Measurements from ENCODE around the gene MMS19.

Gene MMS19

GRCh38 chr10:97498076-97498840, at the start of gene MMS19:
TSS of gene MMS19 (minus strand) at chr10:97498422. CDS start at chr10:97498384, 38 bp downstream.
- Mint-ChIP-seq H3K4me3 (peak within 1 kb of the TSS; percentile 97), H3K9me3 (no peaks in the 10 kb centered on the region), H3K27ac (peak within 1 kb of the TSS; percentile 88), H3K4me1 (peaks cover 14% of the 10 kb centered on the region), H3K36me3 (no peaks in the 10 kb centered on the region), H3K27me3 (peaks cover 10% of the 10 kb centered on the region)
- DNase-seq (ENCODE audit: low spot score in 2 of 2) (peak; percentile 99 to 100), ATAC-seq (ENCODE audit: low read depth) (peak; percentile 83)

- peaks cover 2% of the 10 kb centered on the region for H3K27me3 Mint-ChIP-seq
- H3K27ac Mint-ChIP-seq: no peak overlapping the region
Observed at GRCh38 chr10:97547962-97548361, 49.7 kb upstream of the MMS19 start.

GRCh38 chr10:97547271-97547600, 49.0 kb upstream of the MMS19 start:
- ATAC-seq (ENCODE audit: low read depth): no peak
- Mint-ChIP-seq H3K27ac (no peak overlapping the region), H3K4me3 (no peak overlapping the region), H3K36me3 (no peaks in the 10 kb centered on the region), H3K9me3 (no peaks in the 10 kb centered on the region), H3K4me1 (peaks cover 2% of the 10 kb centered on the region), H3K27me3 (peaks cover 2% of the 10 kb centered on the region)
- DNase-seq (ENCODE audit: low spot score in 2 of 2): no peak

More at GRCh38 chr10:97547962-97548361, 49.7 kb upstream of the MMS19 start:
- Mint-ChIP-seq H3K9me3 (no peaks in the 10 kb centered on the region), H3K4me3 (no peak overlapping the region), H3K36me3 (no peaks in the 10 kb centered on the region), H3K4me1 (peaks cover 2% of the 10 kb centered on the region)
- no peak for ATAC-seq (ENCODE audit: low read depth)
- DNase-seq (ENCODE audit: low spot score in 2 of 2): no peak

- no peak for DNase-seq (ENCODE audit: low spot score in 2 of 2)
- Mint-ChIP-seq H3K27ac (no peak overlapping the region), H3K9me3 (no peaks in the 10 kb centered on the region), H3K36me3 (no peaks in the 10 kb centered on the region), H3K27me3 (peaks cover 2% of the 10 kb centered on the region), H3K4me1 (peaks cover 2% of the 10 kb centered on the region), H3K4me3 (no peak overlapping the region)
- ATAC-seq (ENCODE audit: low read depth): no peak
Observed at GRCh38 chr10:97546456-97547270, 48.4 kb upstream of the MMS19 start.

- DNase-seq (ENCODE audit: low spot score in 2 of 2) (no peak), ATAC-seq (ENCODE audit: low read depth) (no peak)
- no peaks in the 10 kb centered on the region for H3K9me3 Mint-ChIP-seq
- H3K4me3 Mint-ChIP-seq: no peak overlapping the region
- H3K27ac Mint-ChIP-seq: no peak overlapping the region
- H3K27me3 Mint-ChIP-seq: peaks cover 2% of the 10 kb centered on the region
- H3K4me1 Mint-ChIP-seq: peaks cover 2% of the 10 kb centered on the region
- H3K36me3 Mint-ChIP-seq: no peaks in the 10 kb centered on the region
Observed at GRCh38 chr10:97543025-97543546, 44.9 kb upstream of the MMS19 start.

GRCh38 chr10:97542169-97543024, 44.2 kb upstream of the MMS19 start:
- no peaks in the 10 kb centered on the region for H3K36me3 Mint-ChIP-seq
- no peak overlapping the region for H3K27ac Mint-ChIP-seq
- no peak for DNase-seq (ENCODE audit: low spot score in 2 of 2)
- no peak for ATAC-seq (ENCODE audit: low read depth)
- no peak overlapping the region for H3K4me3 Mint-ChIP-seq
- H3K4me1 Mint-ChIP-seq: peaks cover 2% of the 10 kb centered on the region
- peaks cover 2% of the 10 kb centered on the region for H3K27me3 Mint-ChIP-seq
- no peaks in the 10 kb centered on the region for H3K9me3 Mint-ChIP-seq

GRCh38 chr10:97540669-97541500, 42.7 kb upstream of the MMS19 start:
- ATAC-seq (ENCODE audit: low read depth) (no peak), DNase-seq (ENCODE audit: low spot score in 2 of 2) (no peak)
- H3K27me3 Mint-ChIP-seq: peaks cover 2% of the 10 kb centered on the region
- H3K4me3 Mint-ChIP-seq: no peak overlapping the region
- peaks cover 2% of the 10 kb centered on the region for H3K4me1 Mint-ChIP-seq
- no peaks in the 10 kb centered on the region for H3K9me3 Mint-ChIP-seq
- no peak overlapping the region for H3K27ac Mint-ChIP-seq
- H3K36me3 Mint-ChIP-seq: no peaks in the 10 kb centered on the region

- DNase-seq (ENCODE audit: low spot score in 2 of 2): no peak
Observed at GRCh38 chr10:97539523-97540200, 41.4 kb upstream of the MMS19 start.

GRCh38 chr10:97538839-97539238, 40.6 kb upstream of the MMS19 start:
- ATAC-seq (ENCODE audit: low read depth) (no peak), DNase-seq (ENCODE audit: low spot score in 2 of 2) (no peak)
- no peaks in the 10 kb centered on the region for H3K9me3 Mint-ChIP-seq
- no peaks in the 10 kb centered on the region for H3K36me3 Mint-ChIP-seq
- peaks cover 2% of the 10 kb centered on the region for H3K27me3 Mint-ChIP-seq
- peaks cover 2% of the 10 kb centered on the region for H3K4me1 Mint-ChIP-seq
- H3K27ac Mint-ChIP-seq: no peak overlapping the region
- H3K4me3 Mint-ChIP-seq: no peak overlapping the region

More at GRCh38 chr10:97539523-97540200, 41.4 kb upstream of the MMS19 start:
- Mint-ChIP-seq H3K27me3 (peaks cover 2% of the 10 kb centered on the region), H3K36me3 (no peaks in the 10 kb centered on the region), H3K9me3 (no peaks in the 10 kb centered on the region), H3K4me3 (no peak overlapping the region), H3K27ac (no peak overlapping the region), H3K4me1 (peaks cover 2% of the 10 kb centered on the region)
- ATAC-seq (ENCODE audit: low read depth): no peak

- peaks cover 2% of the 10 kb centered on the region for H3K27me3 Mint-ChIP-seq
- DNase-seq (ENCODE audit: low spot score in 2 of 2): no peak
Observed at GRCh38 chr10:97538411-97538810, 40.2 kb upstream of the MMS19 start.

GRCh38 chr10:97537186-97537869, 39.1 kb upstream of the MMS19 start:
- H3K9me3 Mint-ChIP-seq: no peaks in the 10 kb centered on the region
- H3K27ac Mint-ChIP-seq: no peak overlapping the region
- no peaks in the 10 kb centered on the region for H3K4me1 Mint-ChIP-seq
- DNase-seq (ENCODE audit: low spot score in 2 of 2) (no peak), ATAC-seq (ENCODE audit: low read depth) (no peak)
- H3K36me3 Mint-ChIP-seq: no peaks in the 10 kb centered on the region
- no peak overlapping the region for H3K4me3 Mint-ChIP-seq
- no peaks in the 10 kb centered on the region for H3K27me3 Mint-ChIP-seq

More at GRCh38 chr10:97538411-97538810, 40.2 kb upstream of the MMS19 start:
- no peaks in the 10 kb centered on the region for H3K9me3 Mint-ChIP-seq
- H3K27ac Mint-ChIP-seq: no peak overlapping the region
- H3K36me3 Mint-ChIP-seq: no peaks in the 10 kb centered on the region
- no peak overlapping the region for H3K4me3 Mint-ChIP-seq
- peaks cover 2% of the 10 kb centered on the region for H3K4me1 Mint-ChIP-seq
- ATAC-seq (ENCODE audit: low read depth): no peak

- H3K4me3 Mint-ChIP-seq: no peak overlapping the region
- H3K27me3 Mint-ChIP-seq: no peaks in the 10 kb centered on the region
- ATAC-seq (ENCODE audit: low read depth) (no peak), DNase-seq (ENCODE audit: low spot score in 2 of 2) (no peak)
- H3K9me3 Mint-ChIP-seq: no peaks in the 10 kb centered on the region
- H3K36me3 Mint-ChIP-seq: peaks cover 1% of the 10 kb centered on the region
- H3K27ac Mint-ChIP-seq: no peak overlapping the region
- H3K4me1 Mint-ChIP-seq: no peaks in the 10 kb centered on the region
Observed at GRCh38 chr10:97534746-97535367, 36.6 kb upstream of the MMS19 start.

All from memory B cell (primary cell).